H1 (cell line): ENCODE results near the gene TMEM238. TPM values are rescaled to one million over a fixed set of nuclear protein-coding genes. Genes with fewer than 3 reads are reported as not detected.

Experiments
- CTCF ChIA-PET: fragments of 300-600 bp; sonication (Branson Sonifier 250); formaldehyde crosslinking; loops from one replicate; lab custom pipeline; 2021; ENCODE audit not compliant: partially characterized antibody; lab: Charles Lee
- POLR2A ChIA-PET: fragments of 300-600 bp; sonication (Branson Sonifier 250); formaldehyde crosslinking; loops from one replicate; lab custom pipeline; 2021; ENCODE audit warnings: inconsistent platforms; ENCODE audit not compliant: partially characterized antibody; lab: Charles Lee
- DNase-seq, 2 experiments: peaks; one replicate each; pipeline versions ENCODE4 v3.0.0 to v3.0.0-alpha.2; 2010 to 2022; ENCODE audit warnings: low spot score in 2 of 2, low read depth in 1 of 2, mixed read lengths in 1 of 2
- FAIRE-seq: peaks from 2 replicates; lab custom pipeline; 2011; peaks lifted over from hg19 to GRCh38; lab: Jason Lieb, UNC
- H2AFZ ChIP-seq: 2 replicates; pipeline ENCODE4 v1.8.1; 2012; ENCODE audit warnings: low read length, inconsistent platforms
- H2AK5ac ChIP-seq: 2 replicates; pipeline ENCODE4 v1.6.1; 2013; ENCODE audit warnings: low read depth, low read length
- H2BK120ac ChIP-seq: replicated peaks from 2 replicates; pipeline ENCODE3; 2013; ENCODE audit warnings: low read depth, low read length, inconsistent platforms
- H2BK12ac ChIP-seq: 2 replicates; pipeline ENCODE4 v1.6.1; 2013; ENCODE audit warnings: low read depth, low read length
- H2BK15ac ChIP-seq: 2 replicates; pipeline ENCODE4 v1.6.1; 2013; ENCODE audit warnings: low read length
- H2BK20ac ChIP-seq: 2 replicates; pipeline ENCODE4 v1.6.1; 2013; ENCODE audit warnings: low read length
- H2BK5ac ChIP-seq: 2 replicates; pipeline ENCODE4 v1.6.1; 2013; ENCODE audit warnings: low read depth, low read length
- H3K14ac ChIP-seq: 2 replicates; pipeline ENCODE4 v1.6.1; 2013; ENCODE audit warnings: inconsistent platforms; ENCODE audit not compliant: insufficient read length
- H3K18ac ChIP-seq: 2 replicates; pipeline ENCODE4 v1.6.1; 2013; ENCODE audit warnings: low read length; ENCODE audit errors: extremely low read depth
- H3K23ac ChIP-seq: 2 replicates; pipeline ENCODE4 v1.6.1; 2013; ENCODE audit warnings: inconsistent platforms; ENCODE audit not compliant: insufficient read length
- H3K23me2 ChIP-seq: 2 replicates; pipeline ENCODE4 v1.6.1; 2013; ENCODE audit warnings: low read depth, low read length
- H3K27ac ChIP-seq: 2 replicates; pipeline ENCODE4 v1.6.1; 2011; ENCODE audit warnings: low read depth, low read length, inconsistent platforms
- H3K27me3 ChIP-seq, 4 experiments: replicated peaks in 1 of 4; 1 replicate in 1 of 4; 2 replicates in 3 of 4; pipeline versions ENCODE4 v1.6.1 to v1.8.1; 2011 to 2013; ENCODE audit warnings: low read length in 3 of 4, mild to moderate bottlenecking in 3 of 4, inconsistent platforms in 2 of 4, mixed read lengths in 2 of 4, moderate library complexity in 1 of 4; ENCODE audit not compliant: control insufficient read depth in 3 of 4, insufficient read depth in 3 of 4; ENCODE audit errors: extremely low read depth in 1 of 4
- H3K36me3 ChIP-seq, 4 experiments: 2 replicates each; pipeline versions ENCODE4 v1.6.1 to v1.8.1; 2011 to 2013; ENCODE audit warnings: mild to moderate bottlenecking in 4 of 4, low read length in 3 of 4, moderate library complexity in 2 of 4, control low read depth in 1 of 4, inconsistent platforms in 1 of 4; ENCODE audit not compliant: insufficient read depth in 4 of 4, control insufficient read depth in 2 of 4
- H3K4ac ChIP-seq: replicated peaks from 2 replicates; pipeline ENCODE3; 2013; ENCODE audit warnings: low read length, low read depth, mixed read lengths, inconsistent platforms; ENCODE audit not compliant: insufficient read length
- H3K4me1 ChIP-seq, 4 experiments: replicated peaks in 1 of 4; 1 replicate in 1 of 4; 2 replicates in 3 of 4; pipeline versions ENCODE4 v1.6.1 to v1.8.1; 2011 to 2013; ENCODE audit warnings: low read length in 3 of 4, inconsistent platforms in 2 of 4, mixed read lengths in 1 of 4; ENCODE audit not compliant: insufficient read depth in 4 of 4, control insufficient read depth in 3 of 4
- H3K4me2 ChIP-seq, 2 experiments: 2 replicates each; pipeline versions ENCODE4 v1.6.1 to v1.8.1; 2011 to 2013; ENCODE audit warnings: low read depth in 2 of 2, low read length in 2 of 2, control low read depth in 1 of 2, inconsistent platforms in 1 of 2, mild to moderate bottlenecking in 1 of 2; ENCODE audit not compliant: insufficient read depth in 1 of 2
- H3K4me3 ChIP-seq, 4 experiments: fragments of 200-600, 300-600 bp in 1 of 4; sonication (generic), shearing (Covaris generic), sonication (Bioruptor Twin) in 1 of 4; 2 replicates each; pipeline versions ENCODE4 v1.5.1 to v1.8.1; 2011 to 2016; ENCODE audit warnings: low read length in 4 of 4, low read depth in 3 of 4, control low read depth in 2 of 4, inconsistent platforms in 2 of 4, mild to moderate bottlenecking in 2 of 4, mixed read lengths in 1 of 4, moderate library complexity in 1 of 4; ENCODE audit not compliant: insufficient read depth in 2 of 4; ENCODE audit errors: extremely low read depth in 1 of 4
- H3K56ac ChIP-seq: replicated peaks from 2 replicates; pipeline ENCODE3; 2013; ENCODE audit warnings: low read depth, mild to moderate bottlenecking, mixed read lengths, low read length, inconsistent platforms; ENCODE audit not compliant: insufficient read length
- H3K79me1 ChIP-seq: 2 replicates; pipeline ENCODE4 v1.6.1; 2013; ENCODE audit warnings: low read depth, low read length, control low read depth
- H3K79me2 ChIP-seq, 2 experiments: 2 replicates each; pipeline versions ENCODE4 v1.6.1 to v1.8.1; 2012 to 2013; ENCODE audit warnings: low read length in 2 of 2, mild to moderate bottlenecking in 2 of 2, inconsistent platforms in 1 of 2; ENCODE audit not compliant: insufficient read depth in 2 of 2, control insufficient read depth in 1 of 2
- H3K9ac ChIP-seq, 4 experiments: replicated peaks in 1 of 4; 1 replicate in 1 of 4; 2 replicates in 3 of 4; pipeline versions ENCODE4 v1.6.1 to v1.8.1; 2011 to 2013; ENCODE audit warnings: low read depth in 3 of 4, low read length in 3 of 4, control low read depth in 2 of 4, mild to moderate bottlenecking in 2 of 4, moderate library complexity in 2 of 4, inconsistent platforms in 1 of 4; ENCODE audit errors: extremely low read depth in 1 of 4
- H3K9me3 ChIP-seq, 2 experiments: 2 replicates each; pipeline versions ENCODE4 v1.6.1 to v1.8.1; 2012 to 2013; ENCODE audit warnings: mild to moderate bottlenecking in 2 of 2, moderate library complexity in 2 of 2, control low read depth in 1 of 2, inconsistent platforms in 1 of 2, low read depth in 1 of 2, low read length in 1 of 2, mixed read lengths in 1 of 2; ENCODE audit not compliant: insufficient read depth in 2 of 2
- H4K20me1 ChIP-seq, 2 experiments: replicated peaks in 1 of 2; 2 replicates each; pipeline versions ENCODE3 to v1.8.1; 2011 to 2013; ENCODE audit warnings: inconsistent platforms in 2 of 2, low read length in 2 of 2, mild to moderate bottlenecking in 1 of 2; ENCODE audit not compliant: insufficient read depth in 2 of 2, control insufficient read depth in 1 of 2
- H4K5ac ChIP-seq: 2 replicates; pipeline ENCODE4 v1.6.1; 2013; ENCODE audit warnings: low read length, low read depth, mixed read lengths, inconsistent platforms; ENCODE audit not compliant: insufficient read length
- H4K8ac ChIP-seq: 2 replicates; pipeline ENCODE4 v1.8.0; 2013; ENCODE audit warnings: mild to moderate bottlenecking, moderate library complexity, low read length, inconsistent platforms; ENCODE audit not compliant: insufficient read depth; ENCODE audit errors: extremely low read depth
- H4K91ac ChIP-seq: replicated peaks from 2 replicates; pipeline ENCODE3; 2013; ENCODE audit warnings: low read length, mixed read lengths, inconsistent platforms; ENCODE audit not compliant: insufficient read length
- BCL11A ChIP-seq, 2 experiments: IDR thresholded peaks; one replicate each; pipeline ENCODE4 v1.6.1; 2011; ENCODE audit warnings: low read depth in 2 of 2, low read length in 2 of 2, mild to moderate bottlenecking in 2 of 2
- CBX8 ChIP-seq: fragments of 300-800, 300-1000 bp; sonication (generic); IDR thresholded peaks from 2 replicates; pipeline ENCODE4 v1.7.1; 2016; ENCODE audit warnings: low read depth, low read length, borderline replicate concordance
- EZH2 ChIP-seq: fragments of 200-600 bp; sonication (generic); IDR thresholded peaks from 2 replicates; pipeline ENCODE4 v1.7.1; 2012; ENCODE audit warnings: low read depth, mild to moderate bottlenecking, moderate library complexity, low read length, inconsistent platforms; ENCODE audit not compliant: severe bottlenecking
- GTF2F1 ChIP-seq: IDR thresholded peaks from 2 replicates; pipeline ENCODE4 v1.6.1; 2012; ENCODE audit warnings: low read depth, low read length, improper control_type of control experiment, borderline replicate concordance
- KDM4A ChIP-seq: IDR thresholded peaks from one replicate; pipeline ENCODE4 v1.7.1; 2012; ENCODE audit warnings: low read depth, mild to moderate bottlenecking, moderate library complexity, low read length, inconsistent platforms; ENCODE audit not compliant: severe bottlenecking
- NRF1 ChIP-seq: IDR thresholded peaks from 2 replicates; pipeline ENCODE4 v1.6.1; 2011; ENCODE audit warnings: mild to moderate bottlenecking, low read depth, low read length, improper control_type of control experiment
- SIX5 ChIP-seq: IDR thresholded peaks from 2 replicates; pipeline ENCODE4 v1.6.1; 2011; ENCODE audit warnings: mild to moderate bottlenecking, low read depth, low read length
- SP4 ChIP-seq: IDR thresholded peaks from 2 replicates; pipeline ENCODE4 v1.6.1; 2012; ENCODE audit warnings: low read length, inconsistent platforms
- WGBS, 2 experiments: shearing (Covaris generic) in 1 of 2; methylation state at CpG; one replicate each; pipeline versions ENCODE4 v1.1.6 to v1.1.7; 2013 to 2015; ENCODE audit warnings: low lambda C conversion rate in 2 of 2, mixed read lengths in 2 of 2, inconsistent platforms in 1 of 2, low coverage in 1 of 2, missing lambda C conversion rate in 1 of 2; ENCODE audit not compliant: insufficient replicate concordance in 2 of 2, insufficient coverage in 1 of 2, insufficient read length in 1 of 2; ENCODE audit errors: extremely low coverage in 1 of 2, missing lambda C conversion rate in 1 of 2; 5-methylcytosine and 5-hydroxymethylcytosine counted together
- polyA plus RNA-seq, 7 experiments: library from polyadenylated mRNA; depleted of rRNA in 3 of 7; stranded (reverse) in 5 of 7; unstranded in 2 of 7; fragments of >200 nt in 5 of 7; fragments of 200-250 nt in 2 of 7; gene quantifications; 1 replicate in 5 of 7; 2 replicates in 1 of 7; 4 replicates in 1 of 7; pipeline versions ENCODE4 v1.2.1 to v1.2.3, GENCODE V29; 2011 to 2013; ENCODE audit warnings: missing spikeins in 2 of 7, mixed read lengths in 2 of 7
- total RNA-seq: library from RNA; stranded (reverse); fragmentation: NEBNext Ultra II Directional; extraction: Animal tissue kit (Norgen Biotek cat#: 25700); gene quantifications from 2 replicates; pipeline ENCODE4 v1.2.1, GENCODE V29; 2021

TMEM238 gene
- total and polyA plus RNA-seq, 2 of the 8 experiments (the other 6 are each of a cell fraction or from before 2014, with no cell fraction given) = 0.53 to 3.8 TPM

DNA sequence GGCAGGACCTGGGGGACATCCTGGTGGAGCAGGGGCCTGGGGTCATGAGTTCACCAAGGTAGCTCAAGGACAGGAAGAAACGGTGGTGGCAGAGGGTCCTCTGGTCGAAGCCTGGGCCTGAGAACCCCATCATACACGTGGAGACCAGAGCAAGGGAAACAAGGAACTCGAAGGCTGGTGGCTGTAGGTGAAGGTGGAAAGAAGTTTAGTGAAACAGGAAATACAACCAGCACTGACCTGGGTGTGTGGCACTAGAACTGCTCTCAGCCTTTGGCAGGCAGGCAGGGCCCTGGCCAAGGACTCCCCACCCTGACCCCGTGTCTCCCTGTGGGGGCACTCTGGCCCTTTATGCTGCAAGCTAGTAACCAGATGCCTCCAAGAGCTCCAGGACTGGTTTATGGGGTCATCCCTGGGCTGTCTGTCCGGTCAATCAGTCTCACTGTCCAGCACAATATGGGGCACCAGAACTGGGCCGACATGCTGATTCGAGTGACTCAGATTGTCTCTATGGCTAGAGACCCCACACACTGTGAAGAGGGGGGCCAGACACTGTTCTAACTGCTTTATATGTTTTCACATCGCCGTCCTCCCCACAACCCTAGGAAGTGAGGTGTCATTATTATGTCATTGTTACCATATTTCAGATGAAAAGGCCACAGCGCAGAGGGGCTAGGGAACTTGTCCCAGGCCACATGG, 33.3 kb downstream of the TMEM238 start:
- Histone ChIP-seq H3K4me3 (no peak overlapping the region), H3K27ac (no peak overlapping the region), H3K56ac (no peak overlapping the region), H4K8ac (no peak overlapping the region; the same call in 1 of the 2 replicates), H3K18ac (peak overlapping the region; percentile 71; the same call in 1 of the 2 replicates), H2BK12ac (peak overlapping the region; percentile 93; the same call in 1 of the 2 replicates), H3K27me3 (peaks cover 17 to 37% (median 32%) of the 10 kb centered on the region in 4 experiments), H3K9ac (no peak overlapping the region), H3K4me2 (no peak overlapping the region), H4K91ac (no peak overlapping the region), H4K20me1 (peaks cover 0 to 10% of the 10 kb centered on the region in 2 experiments), H3K36me3 (peaks cover 0 to 31% (median 7%) of the 10 kb centered on the region in 4 experiments; a peak in 2 of 8 replicates), H3K79me1 (no peaks in the 10 kb centered on the region), H3K14ac (no peak overlapping the region), H4K5ac (no peak overlapping the region), H3K23me2 (peaks cover 12% of the 10 kb centered on the region; the same call in 1 of the 2 replicates), H2BK120ac (no peak overlapping the region), H2BK5ac (peak overlapping the region; percentile 10), H2AK5ac (peak overlapping the region; percentile 89), H3K4me1 (peaks cover 11 to 45% (median 28%) of the 10 kb centered on the region in 4 experiments), H2BK20ac (0 out of 2 replicates have a peak overlapping the region, but pooled peaks have one; percentile 23), H3K9me3 (no peaks in the 10 kb centered on the region), H2AFZ (no peak overlapping the region), H2BK15ac (peak overlapping the region; percentile 61), H3K23ac (no peak overlapping the region), H3K79me2 (no peaks in the 10 kb centered on the region), H3K4ac (peak overlapping the region; percentile 50)
- DNase-seq = no peak
- CTCF ChIA-PET = interaction anchor here (0.8 to 1.6 kb wide), 7 partner anchors 9 to 49 kb away, joined by 3 to 5 read pairs (median 3); partner anchors contain the start of gene KMT5C
- POLR2A ChIA-PET = interaction anchor here (1.0 to 7.9 kb wide), 10 partner anchors 10 to 56 kb away, joined by 4 to 58 read pairs (median 14); partner anchors contain the start of genes IL11, KMT5C, TMEM238 and UBE2S
- TF ChIP-seq NRF1 (no peak), BCL11A (IDR thresholded peaks at IDR 0.05; ENCODE audit: low read depth in 2 of 2, low read length in 2 of 2) (no peak), CBX8 (no peak), EZH2 (no peak), GTF2F1 (no peak), KDM4A (no peak), SP4 (no peak), SIX5 (no peak)
- WGBS, 2 experiments = 86% methylated on average over 11 of the region's 11 CpGs; no CpG with 5 or more reads in 1 of the 2 experiments
- no peak for FAIRE-seq
